Fibroblast of skin of right quadriceps (primary cell): ENCODE measurements around the gene TFF2.

Experiments used
- DNase-seq: peaks from one replicate; pipeline ENCODE4 v3.0.0-alpha.2; 2013

Gene TFF2

DNA sequence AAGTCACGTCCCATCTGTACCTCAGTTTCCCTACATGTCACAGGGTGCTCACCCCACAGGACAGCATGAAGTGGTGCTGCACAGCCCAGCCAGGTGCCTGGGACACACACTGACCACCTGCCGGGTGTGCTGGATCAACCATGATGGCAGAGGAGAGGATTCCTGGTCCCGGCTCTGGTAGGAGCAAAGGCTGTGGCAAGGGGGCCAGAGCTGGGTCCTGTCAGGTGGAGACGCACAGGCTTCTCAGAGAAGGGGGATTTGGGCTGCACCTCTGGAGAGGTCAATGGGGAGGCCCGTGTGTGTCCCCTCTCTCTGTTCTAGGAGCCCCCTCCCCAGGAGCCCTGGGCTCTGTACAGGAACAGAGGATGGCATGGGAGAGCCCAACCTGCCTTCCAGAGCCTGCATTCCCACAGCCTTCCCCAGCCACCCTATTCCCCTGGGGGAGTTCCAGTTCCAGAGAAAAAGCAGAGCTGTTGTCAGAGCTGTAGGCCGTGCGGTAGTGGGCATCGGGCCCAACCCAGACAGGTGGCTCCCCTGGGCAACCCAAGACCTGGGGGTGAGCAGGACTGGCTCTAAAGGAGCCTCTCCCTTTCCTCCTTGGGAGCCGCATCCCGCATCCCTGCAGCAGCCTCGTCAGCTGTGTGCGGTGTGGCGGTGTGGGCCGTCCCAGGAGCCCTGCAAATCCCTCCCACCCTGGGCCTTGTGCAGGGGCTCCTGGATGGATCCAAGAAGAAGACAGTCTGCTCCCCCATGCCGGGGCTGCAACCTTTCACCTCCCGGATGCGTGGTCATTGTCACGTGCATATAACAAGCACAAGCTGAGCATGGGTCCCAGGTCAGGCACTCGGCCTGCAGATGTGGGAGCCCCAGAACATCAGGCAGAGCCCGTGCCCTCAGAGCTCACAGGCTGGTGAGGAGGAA lies 32.7 kb downstream of the TFF2 start:
- no peak for DNase-seq

DNA sequence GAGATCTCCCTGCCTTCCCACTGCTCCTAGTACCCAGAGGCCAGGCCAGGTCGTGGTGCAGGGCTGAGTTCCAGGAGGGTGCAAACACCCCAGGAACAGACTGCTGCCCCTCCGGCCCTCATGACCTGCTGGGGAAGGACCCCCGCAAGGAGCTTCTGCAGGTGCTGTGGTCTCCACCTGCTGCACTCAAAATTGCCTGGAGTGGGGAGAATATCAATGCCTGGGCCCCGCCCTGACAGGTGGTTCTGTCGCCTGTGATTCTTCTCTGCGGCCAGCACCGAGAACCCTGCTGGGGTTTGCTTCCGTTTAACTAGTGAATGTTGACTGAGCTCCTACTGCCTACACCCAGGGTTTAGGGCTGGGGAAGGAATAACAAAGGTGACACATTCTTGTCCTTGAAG lies 33.5 kb downstream of the TFF2 start:
- DNase-seq, result no peak

DNA sequence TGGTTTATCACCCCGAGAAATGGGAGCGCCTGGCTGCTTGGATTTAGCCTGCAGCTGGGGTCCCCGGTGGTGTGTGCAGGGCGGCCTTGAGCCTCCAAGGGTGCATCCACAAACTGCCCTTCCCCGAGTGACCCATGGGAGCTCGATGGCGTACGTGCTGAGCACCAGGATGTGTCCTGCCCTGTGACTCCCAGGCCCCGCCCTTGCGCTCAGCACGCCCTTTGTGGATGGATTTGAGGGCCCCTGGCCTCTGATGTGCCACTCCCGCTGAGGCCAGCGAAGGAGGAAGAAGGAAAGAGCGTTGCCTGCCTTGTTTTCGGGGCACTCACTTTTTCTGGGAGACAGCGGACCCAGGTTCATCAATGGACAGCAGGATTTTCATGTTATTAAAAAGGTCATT lies 33.9 kb downstream of the TFF2 start:
- no peak for DNase-seq

DNA sequence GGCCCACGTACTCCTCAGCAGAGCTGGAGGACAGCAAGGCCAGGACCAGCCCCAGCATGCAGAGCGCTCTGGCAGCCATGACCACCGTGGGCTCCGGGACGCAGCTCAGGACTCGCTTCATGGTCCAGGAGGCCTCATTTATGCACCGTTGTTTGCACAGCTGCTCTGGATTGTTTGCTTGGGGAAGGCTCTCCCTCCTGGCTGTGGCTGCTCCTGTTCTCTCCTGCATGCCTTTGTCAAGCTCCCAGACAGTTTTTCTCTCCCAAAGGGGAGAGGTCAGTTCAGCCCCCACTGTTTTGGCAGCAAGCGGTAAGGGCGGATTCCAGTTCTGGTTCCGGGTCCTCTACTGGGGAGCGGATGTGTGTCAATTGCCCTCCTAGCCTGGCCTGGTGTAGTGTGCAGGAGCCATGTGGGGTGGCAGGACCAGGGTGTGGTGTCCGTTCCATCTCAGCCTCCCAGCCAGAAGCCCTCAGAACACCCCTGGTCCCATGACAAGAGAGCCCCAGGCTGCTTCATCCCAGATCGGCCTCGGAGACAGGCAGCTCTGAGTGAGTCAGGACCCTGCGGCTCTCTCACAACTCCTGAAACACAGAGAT lies 35.4 kb downstream of the TFF2 start, which contains the start of gene TFF3:
Gene TFF3, minus strand, starts transcription at position 114 of the 596 bp plus-strand sequence. Its CDS starts 35 bp downstream, at position 79.
- DNase-seq, result no peak

DNA sequence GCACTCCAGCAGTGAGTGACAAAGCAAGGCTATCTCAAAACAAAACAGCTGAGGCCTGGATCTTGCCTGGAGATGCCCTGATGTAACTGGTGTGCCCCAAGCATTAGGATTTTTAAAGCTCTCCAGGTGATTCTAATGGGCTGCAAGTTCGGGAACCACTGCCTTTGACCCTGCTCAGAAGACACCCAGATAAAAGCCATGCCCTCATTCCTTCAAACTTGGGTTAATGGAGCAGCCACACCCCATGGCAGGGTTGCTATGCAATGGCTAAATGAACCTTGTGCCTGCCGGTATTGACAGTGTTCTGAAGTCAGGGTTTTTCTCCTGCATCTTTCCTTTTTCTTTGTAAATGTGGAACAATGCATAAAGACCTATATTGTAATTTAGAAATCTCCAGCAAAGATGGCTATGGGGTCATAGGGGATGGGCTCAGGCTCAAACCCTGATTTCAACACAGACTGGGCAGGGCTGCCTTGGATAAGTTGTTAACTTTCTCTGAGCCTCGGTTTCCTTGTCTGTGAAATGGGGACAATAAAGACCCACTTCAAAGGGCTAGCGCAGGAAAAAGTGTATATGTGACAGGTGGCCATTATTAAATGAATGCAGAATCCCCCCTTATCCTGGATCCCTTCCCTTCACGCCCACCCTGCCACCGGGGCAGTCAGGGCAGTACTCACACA lies 36.0 kb downstream of the TFF2 start:
- no peak for DNase-seq

DNA sequence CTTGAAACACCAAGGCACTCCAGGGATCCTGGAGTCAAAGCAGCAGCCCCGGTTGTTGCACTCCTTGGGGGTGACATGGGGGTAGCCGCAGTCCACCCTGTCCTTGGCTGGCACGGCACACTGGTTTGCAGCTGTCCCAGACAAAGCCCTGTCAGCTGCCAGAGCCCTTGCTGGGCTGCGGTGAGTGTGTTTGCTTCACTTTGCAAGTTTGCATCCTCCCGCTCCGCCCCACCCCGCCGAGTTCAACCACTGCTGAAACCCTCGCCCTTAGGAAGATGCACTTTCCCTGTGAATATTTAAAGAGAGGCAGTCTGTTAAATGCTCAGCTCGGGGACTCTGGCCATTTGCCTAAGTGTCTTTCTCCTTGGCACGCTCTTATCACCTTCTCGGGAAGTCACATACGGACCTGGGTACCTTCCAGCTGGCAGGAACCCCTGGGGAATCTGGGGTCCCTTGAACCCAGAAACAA lies 37.3 kb downstream of the TFF2 start:
- DNase-seq, result no peak

DNA sequence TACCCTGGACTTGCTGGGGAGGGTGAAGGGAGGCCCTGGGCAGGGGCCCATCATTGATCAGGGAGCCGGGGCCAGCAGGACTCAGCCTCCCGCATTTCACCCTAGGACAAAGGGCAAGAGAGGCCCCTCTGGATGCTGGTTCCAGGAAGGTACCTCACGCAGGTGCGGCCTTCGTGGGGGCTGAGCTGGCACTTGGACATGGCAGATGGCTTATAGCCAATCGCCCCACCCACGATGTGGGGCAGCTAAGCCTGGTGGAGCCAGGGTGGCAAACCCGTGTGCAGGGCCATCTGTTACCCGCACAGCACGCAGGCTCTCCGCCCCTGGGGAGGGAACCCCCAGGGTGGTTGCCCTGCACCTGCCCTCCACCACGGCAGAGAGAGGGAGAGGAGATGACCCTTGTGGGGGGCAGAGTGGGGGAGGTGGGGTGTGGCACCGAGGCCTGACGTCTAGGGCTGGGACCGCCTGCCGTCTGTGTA lies 38.1 kb downstream of the TFF2 start:
- no peak for DNase-seq

DNA sequence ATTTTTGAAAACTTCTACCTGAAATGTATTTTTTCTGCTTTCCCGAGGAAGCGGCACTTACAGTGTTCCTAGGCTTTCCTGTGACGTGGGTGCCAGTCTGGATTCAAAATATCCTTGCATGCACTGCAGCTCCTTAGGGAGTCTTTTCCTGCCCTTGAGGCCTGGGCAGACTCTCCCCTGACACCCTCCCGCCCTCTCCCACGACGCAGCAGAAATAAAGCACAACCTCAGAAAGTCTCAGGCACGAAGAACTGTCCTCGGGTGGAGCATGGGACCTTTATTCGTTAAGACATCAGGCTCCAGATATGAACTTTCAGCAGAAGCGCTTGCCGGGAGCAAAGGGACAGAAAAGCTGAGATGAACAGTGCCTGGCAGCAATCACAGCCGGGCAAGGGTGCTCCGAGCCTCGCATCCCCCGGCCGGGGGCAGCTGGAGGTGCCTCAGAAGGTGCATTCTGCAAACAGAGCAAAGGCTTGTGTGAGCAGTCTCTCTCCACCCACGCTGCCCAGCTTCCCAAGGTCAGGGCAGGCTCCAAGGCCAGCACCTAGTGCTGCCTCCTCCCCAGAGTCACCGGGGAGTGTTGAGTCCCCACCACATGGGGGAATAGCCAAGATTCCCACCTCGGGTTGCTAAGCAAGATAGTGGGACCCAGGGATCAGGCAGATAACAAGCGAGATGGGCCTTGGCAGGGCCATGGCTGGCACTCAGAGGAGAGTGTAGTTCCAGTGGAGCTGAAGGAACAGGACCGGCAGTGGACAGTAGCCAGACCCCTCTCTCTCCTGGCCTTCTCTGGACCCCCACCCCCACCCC lies 38.8 kb downstream of the TFF2 start:
- no peak for DNase-seq

DNA sequence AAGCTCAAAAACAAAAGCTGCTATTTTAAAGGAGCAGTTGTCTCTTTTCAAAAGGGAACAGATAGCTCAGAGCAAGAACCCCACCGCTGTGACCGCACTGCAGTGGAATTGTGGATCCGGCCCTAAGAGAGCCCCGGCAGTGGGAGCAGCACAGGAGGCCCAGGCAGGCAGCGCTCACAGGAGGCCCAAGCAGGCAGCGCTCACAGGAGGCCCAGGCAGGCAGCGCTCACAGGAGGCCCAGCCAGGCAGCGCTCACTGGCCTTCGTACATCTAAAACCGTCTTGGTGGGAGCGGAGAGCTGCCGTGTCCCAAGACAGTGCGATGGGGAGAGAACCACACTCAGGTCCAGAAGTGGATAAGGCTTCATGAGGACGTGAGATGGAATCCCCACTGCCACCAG lies 39.6 kb downstream of the TFF2 start:
- DNase-seq, result no peak

DNA sequence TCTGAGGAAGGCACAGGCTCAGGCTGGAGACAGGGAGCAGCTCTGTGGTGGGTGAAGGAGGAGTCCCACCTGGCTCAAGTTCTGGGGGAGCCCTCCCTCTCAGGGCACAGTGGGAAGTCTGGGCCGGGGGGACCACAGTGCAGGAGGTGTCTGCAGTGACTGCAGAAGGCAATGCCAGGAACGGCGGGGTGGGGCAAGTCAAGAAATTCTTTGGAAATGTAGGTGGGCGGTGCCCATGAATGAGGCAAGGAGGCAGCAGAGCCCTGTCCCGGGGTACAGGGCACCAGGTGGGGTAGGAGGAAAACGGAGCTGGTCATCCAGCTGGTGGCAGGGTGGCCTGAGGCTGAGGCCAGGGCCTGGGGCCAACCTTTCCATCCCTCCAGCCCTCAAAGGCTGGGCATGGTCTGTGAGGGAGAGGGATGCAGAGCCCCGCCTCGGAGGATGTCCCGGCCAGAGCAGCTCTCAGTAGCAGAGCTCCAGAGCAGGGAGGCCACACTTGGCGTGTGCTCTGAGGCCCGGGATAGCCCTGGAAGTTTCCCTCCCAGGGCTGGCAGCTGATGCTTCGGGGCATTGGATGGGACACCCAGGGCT lies 40.3 kb downstream of the TFF2 start:
- DNase-seq, result no peak

DNA sequence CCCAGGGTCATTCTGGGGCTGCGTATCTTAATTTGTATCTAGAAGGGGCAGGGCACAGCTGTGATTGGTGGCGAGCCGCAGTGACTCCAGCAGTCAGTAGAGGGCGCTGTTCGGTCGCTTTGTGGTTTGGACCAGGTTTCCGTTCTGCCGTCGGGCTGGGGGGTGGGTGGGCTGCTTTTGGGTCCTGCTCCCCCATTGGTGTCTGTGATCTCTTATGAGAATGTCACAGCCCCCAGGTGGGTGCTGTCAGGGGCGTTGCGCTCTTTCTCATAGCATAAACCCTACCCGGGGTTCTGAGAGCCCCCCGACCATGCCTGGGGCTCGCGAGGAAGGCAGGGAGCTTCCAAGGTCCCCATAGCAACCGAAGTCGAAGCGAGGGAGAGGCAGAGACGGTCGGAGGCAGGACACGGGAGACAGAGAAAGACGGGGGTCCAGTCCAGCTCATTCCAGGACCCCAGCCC lies 41.0 kb downstream of the TFF2 start:
- peak; percentile 4 for DNase-seq

DNA sequence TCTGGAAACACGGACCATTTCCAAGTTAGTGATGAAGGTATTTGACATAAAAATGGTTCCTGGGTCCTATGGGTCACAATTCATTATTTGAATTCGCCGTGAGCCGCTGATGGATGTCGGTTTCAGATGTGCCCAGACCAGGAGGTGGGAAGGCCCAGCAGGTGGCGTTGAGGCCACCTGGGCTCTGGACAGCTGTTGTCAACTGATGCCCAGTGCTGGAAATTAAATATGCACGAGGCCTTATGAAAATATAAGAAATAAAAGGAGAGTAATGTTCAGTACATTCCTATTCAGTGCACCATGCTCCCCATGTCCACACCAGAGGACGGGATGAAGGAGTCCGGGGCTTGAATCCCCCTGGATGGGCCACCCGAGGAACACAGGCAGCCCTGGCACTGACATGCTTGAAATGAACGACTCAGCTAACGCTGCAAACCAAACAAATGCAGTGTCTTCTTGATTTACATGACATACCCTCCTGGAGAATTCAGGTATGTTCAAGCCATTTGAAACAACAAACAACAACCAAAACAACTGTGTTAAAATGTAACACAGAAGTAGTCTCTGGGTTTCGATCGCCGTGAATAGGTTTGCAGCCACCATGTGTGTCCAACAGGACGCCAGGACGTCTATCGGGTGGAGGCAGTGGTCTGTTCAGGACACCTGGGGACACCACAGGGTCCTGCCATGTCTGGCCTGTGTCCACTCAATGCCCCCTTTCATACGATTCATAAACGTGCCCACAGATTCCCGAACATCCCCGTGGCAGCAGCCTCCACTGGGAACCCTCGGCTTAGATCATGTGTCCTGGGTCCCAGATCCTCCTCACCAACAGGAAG lies 41.7 kb downstream of the TFF2 start:
- no peak for DNase-seq

DNA sequence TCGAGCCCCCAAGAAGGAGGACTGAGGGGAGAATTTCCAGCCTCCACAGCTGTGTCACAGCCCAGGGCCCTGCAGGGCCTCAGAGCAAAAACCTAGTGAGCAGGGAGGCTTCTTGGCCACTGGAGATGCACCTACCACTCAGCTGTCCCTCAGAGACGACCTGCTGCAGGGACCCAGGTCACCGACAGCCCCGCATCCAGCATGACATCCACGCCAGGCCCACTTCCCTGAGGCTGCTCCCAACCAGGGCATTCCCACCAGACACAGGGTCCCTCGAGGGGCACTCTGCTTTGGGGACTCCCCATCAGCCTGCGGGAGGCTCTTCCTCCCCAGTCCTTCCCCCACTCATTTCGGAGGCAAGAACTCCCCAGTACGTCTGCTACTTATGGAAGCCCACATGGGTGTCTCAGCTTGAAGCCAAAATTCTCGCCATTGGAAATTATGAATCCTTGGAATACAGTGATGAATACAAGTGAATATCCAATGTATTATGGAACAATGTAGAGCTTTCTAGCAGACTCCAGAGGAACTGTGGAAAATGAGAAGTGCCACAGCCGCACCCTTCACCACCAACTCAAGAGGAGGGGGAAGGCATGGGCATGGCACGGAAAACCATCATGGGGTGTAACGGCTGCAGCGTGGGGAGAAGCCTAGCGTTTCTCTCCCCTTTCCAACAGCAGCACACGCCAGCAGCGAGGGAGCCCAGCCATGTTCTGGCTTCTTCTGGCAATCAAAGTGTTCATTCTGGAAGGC lies 42.5 kb downstream of the TFF2 start:
- no peak for DNase-seq

DNA sequence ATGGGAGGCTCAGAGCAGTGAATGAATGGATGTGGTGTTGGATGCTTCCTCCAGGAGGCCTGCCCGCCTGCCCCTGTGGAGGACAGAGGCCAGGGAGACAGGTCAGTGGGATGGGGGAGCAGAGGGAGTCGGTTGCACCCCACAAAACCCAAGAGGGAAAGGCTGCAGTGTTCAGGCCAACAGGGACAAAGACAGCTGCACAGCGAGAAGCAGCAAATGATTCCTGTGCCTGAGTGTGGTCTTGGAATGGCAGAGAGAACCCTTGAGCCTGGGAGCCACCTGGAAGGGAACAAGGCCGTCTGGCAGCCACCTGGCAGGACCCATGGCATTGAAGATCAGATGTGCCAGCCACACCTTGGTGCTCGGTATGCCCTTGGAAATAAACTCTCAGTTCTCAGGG lies 43.7 kb downstream of the TFF2 start:
- no peak for DNase-seq

DNA sequence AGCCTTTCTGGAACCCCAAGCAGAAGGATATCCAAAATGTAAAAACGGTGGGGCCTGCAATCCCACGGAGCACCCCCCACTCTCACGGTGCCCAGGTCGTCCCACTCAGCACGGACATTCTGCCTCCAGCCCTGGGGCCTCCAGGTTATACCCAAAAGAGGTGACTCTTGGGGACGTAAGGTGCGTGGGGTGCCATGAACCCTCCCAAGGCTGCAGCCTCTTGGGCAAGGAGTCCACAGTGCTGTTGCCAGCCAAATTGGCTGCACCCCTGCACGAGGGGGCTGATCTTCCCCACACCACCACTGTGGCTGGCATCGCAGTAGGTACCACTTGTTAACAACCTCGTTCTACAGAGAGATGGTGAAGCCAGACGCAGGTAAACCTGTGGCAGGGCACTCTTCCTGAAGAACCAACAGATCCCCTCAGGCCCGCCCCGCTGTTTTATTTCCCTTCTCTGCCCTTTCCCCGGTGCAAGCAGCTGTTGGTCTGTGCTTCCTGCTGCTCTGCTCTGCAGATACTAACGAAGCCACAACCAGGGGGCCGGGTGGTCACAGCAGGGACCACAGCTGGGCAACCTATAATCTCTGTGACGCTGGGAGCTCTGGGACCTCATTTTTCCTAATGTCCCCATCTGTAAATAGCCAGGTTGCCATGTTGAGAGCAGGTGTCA lies 44.3 kb downstream of the TFF2 start:
- no peak for DNase-seq

DNA sequence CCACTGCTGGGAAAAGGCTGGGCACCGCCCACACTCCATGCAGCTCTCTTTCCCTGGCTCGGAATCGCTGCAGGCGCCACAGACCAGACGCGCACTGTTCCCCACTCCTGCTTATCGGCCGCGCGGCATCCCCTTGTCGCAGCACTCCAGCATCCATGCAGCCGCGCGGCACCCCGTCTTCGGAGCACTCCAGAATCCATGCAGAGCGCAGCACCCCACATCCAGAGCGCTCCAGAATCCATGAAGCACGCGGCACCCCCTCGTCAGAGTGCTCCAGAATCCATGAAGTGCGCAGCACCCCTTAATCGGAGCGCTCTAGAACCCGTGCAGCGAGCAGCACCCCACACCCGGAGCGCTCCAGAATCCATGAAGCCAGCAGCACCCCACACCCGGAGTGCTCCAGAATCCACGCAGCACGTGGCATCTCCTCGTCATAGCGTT lies 45.1 kb downstream of the TFF2 start:
- DNase-seq, result no peak

DNA sequence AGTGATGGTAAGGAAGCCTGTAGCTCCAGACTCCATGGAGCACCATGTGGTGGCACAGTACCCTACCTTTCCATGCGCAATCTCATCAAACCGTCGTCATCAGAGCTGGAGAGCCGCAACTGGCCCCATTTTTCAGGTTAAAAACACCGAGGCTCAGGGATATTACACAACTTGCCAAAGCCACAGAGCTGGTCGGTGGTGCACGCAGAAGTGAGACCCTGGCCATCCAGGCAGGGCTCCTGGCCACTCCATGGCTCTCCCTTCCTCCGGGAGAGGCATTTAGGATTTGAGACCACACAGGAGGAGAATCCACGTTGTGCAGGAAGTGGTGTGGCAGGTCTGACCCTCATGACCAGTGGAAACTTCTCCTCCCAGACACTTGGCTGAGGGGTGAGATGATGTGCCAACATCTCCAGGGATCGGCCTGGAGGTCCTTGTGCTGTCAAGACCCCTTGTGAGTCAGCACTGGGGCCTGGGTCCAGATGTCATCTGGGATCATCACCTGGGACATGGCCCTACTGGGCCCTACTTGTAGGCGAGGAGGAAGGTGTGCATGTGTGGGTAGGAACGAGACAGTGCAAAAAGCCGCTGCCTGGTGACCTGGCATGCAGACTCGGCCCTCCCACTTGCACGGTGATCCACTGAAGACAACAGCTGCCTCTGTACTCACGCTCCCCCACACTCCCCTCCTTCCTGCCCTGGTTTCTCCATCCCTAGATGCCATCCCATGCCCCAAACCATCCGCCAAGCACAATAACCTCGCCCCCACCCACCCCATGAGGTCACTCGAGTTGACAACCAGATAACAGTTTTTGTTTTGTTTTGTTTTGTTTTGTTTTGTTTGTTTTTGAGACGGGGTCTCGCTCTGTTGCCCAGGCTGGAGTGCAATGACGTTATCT lies 46.0 kb downstream of the TFF2 start:
- no peak for DNase-seq

DNA sequence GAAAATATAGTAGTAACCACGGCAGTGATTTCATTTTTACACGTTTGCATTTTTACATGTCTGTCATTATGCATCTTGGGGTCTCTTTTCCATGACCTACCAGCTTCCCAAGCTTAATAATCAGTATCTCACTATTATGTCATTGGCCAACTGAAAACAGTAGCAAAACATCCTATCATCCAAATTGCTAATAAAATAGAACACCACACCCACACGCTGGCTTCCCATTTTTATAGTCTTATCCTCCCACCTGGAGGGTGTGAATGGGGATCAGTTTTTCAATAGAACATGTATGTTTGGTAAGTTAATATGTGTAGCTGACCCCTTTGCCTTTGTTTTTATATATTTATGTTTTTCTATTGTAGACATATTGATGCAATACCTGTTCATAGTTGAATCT lies 47.4 kb downstream of the TFF2 start:
- no peak for DNase-seq

DNA sequence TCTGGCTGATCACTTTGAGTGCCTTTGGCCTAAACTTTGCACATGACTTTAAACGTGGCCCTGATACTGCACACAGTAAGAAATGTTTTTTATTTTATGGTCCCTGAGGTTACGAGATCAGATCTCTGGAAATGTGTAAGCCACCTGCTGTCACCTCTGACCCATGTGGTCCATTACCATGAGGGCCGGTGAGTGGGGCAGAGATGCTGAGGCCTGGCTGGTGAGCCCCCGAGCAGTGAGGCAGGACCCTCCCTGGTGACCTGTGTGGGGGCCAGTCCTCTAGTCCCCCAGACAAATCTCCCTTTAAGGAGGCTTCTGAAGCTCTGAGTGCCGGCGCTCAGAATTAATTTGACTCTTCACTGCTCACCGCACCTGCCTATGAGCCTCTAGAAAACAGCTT lies 48.0 kb downstream of the TFF2 start:
- DNase-seq, result no peak
